HG03196 (cell line): ENCODE measurements around the gene MARCHF6.
A peak's percentile ranks its signal among the peaks of the same experiment; 100 is the strongest.
"Not testable (repeated sequence)": the region's sequence is repeated elsewhere in the genome, so short reads cannot be mapped to it uniquely, and the experiment has no call there.

Source experiments
- ATAC-seq: cut with Tn5 transposase; IDR thresholded peaks from one replicate; pipeline ENCODE4 v1.9.1; 2021; ENCODE audit not compliant: unreplicated experiment

The MARCHF6 gene

GRCh38 chr5:10348258-10348657 lies 5.2 kb upstream of the MARCHF6 start:
- ATAC-seq = no peak

GRCh38 chr5:10351199-10351905 lies 2.1 kb upstream of the MARCHF6 start:
- no peak for ATAC-seq

DNA sequence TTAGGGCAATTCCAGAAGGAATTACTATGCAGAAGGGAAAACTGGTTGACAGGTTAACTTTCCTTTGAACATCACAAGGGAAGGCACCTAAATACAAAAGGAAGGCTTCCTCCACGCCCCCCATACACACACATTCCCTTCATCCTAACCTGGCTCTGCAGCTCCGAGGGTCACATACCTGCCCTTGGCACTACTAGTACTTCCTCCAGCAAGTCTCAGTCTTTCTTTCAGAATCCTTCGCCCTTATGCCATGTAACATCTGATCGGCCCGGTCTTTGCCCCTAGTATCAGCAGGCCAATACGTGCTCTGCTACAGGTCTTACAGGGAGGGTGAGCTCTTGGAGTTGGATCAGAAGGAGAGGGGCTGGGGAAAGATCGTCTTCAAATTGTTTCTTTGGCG lies 1.6 kb upstream of the MARCHF6 start:
- ATAC-seq = no peak

GRCh38 chr5:10352430-10353240 lies 860 bp upstream of the MARCHF6 start:
- peak; percentile 16 for ATAC-seq

- ATAC-seq = peak; percentile 17
Measured at GRCh38 chr5:10354048-10354872, 765 bp downstream of the MARCHF6 start.

DNA sequence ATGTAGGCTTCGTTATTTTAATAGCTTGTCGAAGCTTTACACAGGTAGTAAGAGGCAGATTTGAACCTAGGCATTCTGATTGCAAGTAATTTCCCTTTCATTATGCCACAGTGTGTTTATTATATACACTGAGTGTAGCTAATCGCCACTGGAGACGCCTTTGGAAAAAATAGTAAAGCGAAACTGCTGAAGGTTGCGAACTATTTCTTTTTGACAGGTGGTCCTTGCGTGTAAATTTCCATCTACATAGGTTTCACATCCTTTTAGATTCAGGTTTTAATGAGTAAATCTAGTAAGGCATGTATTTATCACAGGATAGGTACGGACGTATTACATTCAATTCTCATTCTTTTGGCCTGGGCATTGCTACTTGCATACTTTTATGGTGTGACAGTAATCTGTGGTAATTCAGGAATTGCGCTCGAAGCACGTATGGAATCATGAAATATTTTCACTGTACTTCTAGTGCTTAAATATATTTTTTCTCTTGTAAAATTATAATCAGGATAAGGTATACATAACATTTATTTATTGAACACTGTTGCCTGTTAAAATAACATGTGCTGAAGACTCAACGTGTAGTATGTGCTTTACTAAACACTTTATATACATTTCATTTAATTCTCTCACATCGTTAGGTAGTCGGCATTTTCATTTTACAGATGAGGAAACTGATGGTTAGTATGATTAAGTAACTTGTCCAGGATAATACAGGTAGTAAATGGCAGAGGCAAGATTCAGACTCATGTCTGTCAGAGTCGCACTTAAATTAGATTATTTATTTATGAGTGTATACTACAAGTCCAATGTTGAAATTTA lies 1.8 kb downstream of the MARCHF6 start:
- no peak for ATAC-seq

GRCh38 chr5:10358999-10359398 lies 5.5 kb downstream of the MARCHF6 start:
- ATAC-seq = no peak

DNA sequence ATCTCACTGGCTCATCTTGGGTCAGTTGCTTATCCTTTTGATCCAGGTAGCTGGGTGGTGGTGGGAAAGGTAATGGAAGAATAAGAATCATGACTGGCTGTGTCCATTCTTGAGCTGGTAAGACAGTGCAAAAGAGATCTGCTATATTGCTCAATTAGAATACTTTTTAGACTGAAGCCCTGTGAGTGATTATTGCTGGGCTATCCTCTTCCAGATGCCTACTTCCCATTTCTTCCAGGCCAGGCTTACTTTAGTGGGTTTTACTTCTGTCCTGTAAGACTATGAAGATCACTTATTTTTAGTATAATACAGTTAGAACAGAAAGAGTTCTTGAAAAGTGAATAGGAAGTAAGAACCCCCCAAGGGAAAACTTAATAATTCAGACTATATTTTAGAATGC lies 7.2 kb downstream of the MARCHF6 start:
- ATAC-seq = no peak

- no peak for ATAC-seq
Measured at GRCh38 chr5:10363519-10364185, 10.2 kb downstream of the MARCHF6 start.

- ATAC-seq = no peak
Measured at GRCh38 chr5:10364186-10364689, 10.7 kb downstream of the MARCHF6 start.

DNA sequence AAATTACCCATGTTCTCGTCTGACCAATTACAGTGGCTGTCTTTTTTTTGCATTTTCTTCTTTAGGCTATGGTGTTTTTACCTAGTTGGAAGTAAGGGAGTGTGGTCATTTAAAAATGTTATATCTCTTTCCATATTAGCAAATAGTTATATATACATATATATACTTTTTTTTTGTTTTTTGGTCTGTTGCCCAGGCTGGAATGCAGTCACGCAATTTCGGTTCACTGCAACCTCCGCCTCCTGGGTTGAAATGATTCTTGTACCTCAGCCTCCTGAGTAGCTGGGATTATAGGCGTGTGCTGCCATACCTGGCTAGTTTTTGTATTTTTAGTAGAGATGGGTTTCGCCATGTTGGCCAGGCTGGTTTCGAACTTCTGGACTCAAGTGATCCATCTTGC lies 12.3 kb downstream of the MARCHF6 start:
- ATAC-seq = no peak

DNA sequence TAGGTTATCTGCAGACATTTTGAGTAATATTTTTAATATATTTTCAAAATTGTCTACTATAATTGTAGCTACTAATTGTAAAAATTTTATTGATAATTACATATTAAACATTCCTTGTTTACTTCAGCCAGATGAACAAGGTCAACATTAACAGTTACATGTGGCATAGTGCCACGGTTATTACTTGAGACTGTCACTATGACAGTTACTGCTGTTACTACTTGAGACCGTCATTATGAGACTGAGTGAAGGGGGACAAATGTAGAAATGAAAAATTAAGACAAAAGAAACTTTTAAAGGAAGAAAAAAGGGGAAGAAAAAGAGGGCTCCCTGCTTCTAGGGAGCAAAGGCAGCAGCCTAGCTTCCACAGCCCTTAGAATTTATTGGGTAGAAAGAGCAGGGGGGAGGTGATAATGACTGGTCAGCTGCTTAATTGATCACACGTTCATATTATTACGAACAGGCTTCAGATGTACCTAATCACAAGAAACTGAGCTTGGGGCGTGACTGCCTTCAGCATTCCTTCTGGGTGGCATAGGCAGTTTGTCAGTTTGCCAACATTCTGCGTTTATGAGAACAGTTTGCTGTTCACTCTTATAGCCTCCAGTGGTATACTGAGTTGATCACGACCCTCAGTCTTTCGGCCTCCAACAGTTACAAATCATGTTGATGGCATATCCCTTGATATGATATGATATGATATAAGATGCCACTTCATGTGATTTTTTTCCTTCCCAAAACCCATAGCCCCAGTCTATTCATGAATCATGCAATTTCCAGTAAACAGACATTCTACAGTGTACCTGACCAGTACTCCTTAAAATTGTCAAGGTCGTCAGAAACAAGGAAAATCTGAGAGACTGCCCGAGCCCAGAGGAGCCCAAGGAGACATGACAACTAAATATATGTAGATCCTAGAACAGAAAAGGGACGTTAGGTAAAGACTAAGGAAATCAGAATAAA lies 13.1 kb downstream of the MARCHF6 start:
- no peak for ATAC-seq

- ATAC-seq = no peak
Measured at GRCh38 chr5:10367579-10367978, 14.1 kb downstream of the MARCHF6 start.

- ATAC-seq = no peak
Measured at GRCh38 chr5:10370931-10371330, 17.4 kb downstream of the MARCHF6 start.

- ATAC-seq = not testable (repeated sequence)
Measured at GRCh38 chr5:10371369-10371768, 17.9 kb downstream of the MARCHF6 start.

- no peak for ATAC-seq
Measured at GRCh38 chr5:10372726-10373709, 19.5 kb downstream of the MARCHF6 start.
